ES-I3 (cell line): ENCODE measurements around the gene TTYH3.

Source experiments
- H3K36me3 ChIP-seq: 2 replicates; pipeline ENCODE4 v1.6.1; 2013; ENCODE audit warnings: mild to moderate bottlenecking, low read length, control low read depth, moderate library complexity; ENCODE audit not compliant: insufficient read depth
- H3K4me1 ChIP-seq: 2 replicates; pipeline ENCODE4 v1.6.1; 2013; ENCODE audit warnings: mild to moderate bottlenecking, control low read depth, low read length; ENCODE audit not compliant: insufficient read depth
- H3K9ac ChIP-seq: 2 replicates; pipeline ENCODE4 v1.6.1; 2013; ENCODE audit warnings: low read depth, mild to moderate bottlenecking, low read length, moderate library complexity
- H3K9me3 ChIP-seq: 2 replicates; pipeline ENCODE4 v1.6.1; 2013; ENCODE audit warnings: mild to moderate bottlenecking, low read length, moderate library complexity; ENCODE audit not compliant: control insufficient read depth, insufficient read depth

Gene TTYH3

DNA sequence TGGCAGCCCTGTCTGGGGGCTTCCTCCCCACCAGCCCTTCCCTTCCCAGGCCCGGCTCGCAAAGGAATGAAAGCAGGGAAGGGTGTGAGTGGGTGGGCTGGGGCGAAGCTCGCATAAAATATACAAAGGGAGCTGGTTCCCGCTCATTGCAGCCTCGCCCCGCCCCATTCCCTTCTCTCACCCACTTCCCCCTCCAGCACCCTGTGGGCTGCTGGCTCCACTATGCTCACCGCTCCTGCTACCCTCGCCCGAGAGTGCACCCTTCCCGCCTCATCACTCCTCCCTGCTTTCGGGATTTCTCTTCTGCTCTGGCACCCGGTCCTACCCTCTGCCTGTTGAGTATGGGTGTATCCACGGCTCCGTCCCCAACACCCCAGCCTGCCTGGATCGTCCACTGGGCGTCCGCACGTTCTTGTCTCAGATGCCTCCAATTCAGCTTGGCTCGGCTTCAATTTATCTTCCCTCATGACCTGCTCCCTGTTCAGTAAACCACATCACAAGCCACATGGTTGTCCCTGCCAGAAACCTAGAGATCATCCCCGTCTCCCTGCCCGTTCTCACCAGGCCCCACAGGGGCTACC lies 14.4 kb upstream of the TTYH3 start:
- Histone ChIP-seq H3K9ac (no peak overlapping the region), H3K4me1 (peaks cover 18% of the 10 kb centered on the region; the same call in 1 of the 2 replicates), H3K36me3 (no peaks in the 10 kb centered on the region), H3K9me3 (no peaks in the 10 kb centered on the region)

- no peaks in the 10 kb centered on the region for H3K9me3 ChIP-seq
- no peak overlapping the region for H3K9ac ChIP-seq
- peaks cover 17% of the 10 kb centered on the region; the same call in 1 of the 2 replicates for H3K4me1 ChIP-seq
- no peaks in the 10 kb centered on the region for H3K36me3 ChIP-seq
Measured at GRCh38 chr7:2619116-2619515, 12.7 kb upstream of the TTYH3 start.

GRCh38 chr7:2621061-2621828 lies 10.5 kb upstream of the TTYH3 start:
- no peak overlapping the region for H3K9ac ChIP-seq
- no peaks in the 10 kb centered on the region for H3K9me3 ChIP-seq
- peaks cover 22% of the 10 kb centered on the region; the same call in 1 of the 2 replicates for H3K4me1 ChIP-seq
- no peaks in the 10 kb centered on the region for H3K36me3 ChIP-seq

DNA sequence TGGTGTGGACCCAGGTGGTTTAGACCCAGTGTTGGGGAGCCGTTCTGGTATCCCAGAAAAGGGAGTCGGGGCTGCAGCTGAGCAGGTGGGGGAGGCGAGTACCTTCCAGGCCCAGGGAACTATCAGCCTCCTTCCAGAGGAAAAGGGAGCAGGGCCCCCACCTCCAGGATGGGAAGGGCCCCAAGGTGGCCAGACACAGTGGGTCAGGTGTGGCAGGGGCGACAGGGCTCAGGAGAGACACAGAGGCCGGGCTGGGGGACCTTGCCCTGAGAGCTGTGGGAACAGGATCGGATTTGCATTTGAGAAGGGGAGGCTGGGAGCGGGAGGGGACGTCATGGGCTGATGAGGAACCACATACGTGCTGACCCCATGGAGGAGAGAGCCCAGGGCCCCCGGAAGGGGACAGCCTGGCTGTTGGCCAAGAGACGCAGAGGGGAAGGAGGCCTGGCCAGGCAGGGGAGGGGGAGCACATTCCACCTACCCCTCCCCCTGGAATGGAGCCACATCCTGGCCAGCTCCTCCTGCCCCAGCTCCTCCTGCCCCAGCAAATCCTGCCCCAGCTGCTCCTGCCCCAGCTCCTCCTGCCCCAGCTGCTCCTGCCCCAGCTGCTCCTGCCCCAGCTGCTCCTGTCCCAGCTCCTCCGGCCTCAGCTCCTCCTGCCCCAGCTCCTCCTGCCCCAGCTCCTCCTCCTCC lies 9.7 kb upstream of the TTYH3 start:
- H3K9me3 ChIP-seq = no peaks in the 10 kb centered on the region
- H3K9ac ChIP-seq = no peak overlapping the region
- H3K4me1 ChIP-seq = peaks cover 22% of the 10 kb centered on the region; the same call in 1 of the 2 replicates
- H3K36me3 ChIP-seq = no peaks in the 10 kb centered on the region

DNA sequence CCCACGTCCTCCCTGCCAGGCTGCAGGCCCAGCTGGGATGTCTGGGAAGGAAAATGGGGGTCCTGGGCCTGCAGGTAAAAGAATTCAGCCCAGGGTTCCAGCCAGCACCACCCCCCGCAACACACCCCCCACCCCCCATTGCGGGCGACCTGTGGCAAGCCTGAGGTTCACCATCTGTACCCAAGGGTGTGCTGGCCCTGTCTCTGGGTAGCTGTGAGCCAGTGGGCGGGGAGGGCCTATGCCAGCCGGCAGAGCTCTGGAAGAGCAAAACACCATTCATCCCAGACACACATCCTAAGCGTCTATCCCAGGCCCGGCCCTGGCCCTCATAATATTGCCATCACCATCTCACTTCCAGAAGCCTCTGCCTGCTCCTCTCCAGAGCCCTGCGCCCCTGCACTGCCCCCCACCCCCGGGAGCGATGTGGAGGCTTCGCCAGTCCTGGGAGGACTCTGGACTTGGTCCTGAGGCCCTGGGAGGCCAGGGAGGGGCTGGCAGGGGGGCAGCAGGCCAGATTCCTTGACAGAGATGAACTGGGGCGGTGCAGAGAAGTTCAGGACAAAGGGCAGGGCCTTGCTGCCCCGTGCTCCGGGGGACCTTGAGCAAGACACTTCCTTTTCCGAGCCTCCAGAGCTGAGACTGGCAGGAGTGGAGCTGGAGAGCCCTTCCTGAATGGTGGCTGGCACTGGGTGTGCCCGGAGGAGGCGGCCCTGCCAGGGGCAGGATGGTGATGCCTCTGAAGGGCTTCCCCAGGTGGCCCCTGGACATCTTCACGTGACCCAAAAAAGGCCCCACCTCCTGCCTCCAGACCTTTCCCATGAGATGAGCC lies 8.7 kb upstream of the TTYH3 start:
- H3K36me3 ChIP-seq = no peaks in the 10 kb centered on the region
- H3K4me1 ChIP-seq = peaks cover 19% of the 10 kb centered on the region; the same call in 1 of the 2 replicates
- H3K9ac ChIP-seq = no peak overlapping the region
- no peaks in the 10 kb centered on the region for H3K9me3 ChIP-seq

DNA sequence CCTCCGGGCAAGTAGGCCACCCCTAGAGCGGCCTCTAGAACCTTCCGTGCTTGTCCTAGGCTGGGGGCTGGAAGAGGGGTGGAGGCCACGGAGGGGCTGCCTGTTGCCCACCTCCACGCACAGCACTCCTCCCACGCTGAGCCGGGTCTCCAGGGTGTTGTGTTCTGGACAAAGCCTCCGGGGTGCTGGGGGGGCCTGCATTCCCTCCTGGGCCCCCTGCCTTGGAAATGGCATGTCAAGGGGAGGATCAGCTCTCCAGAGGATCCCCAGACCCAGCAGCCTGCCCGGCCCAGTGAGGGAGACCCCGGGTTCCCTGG lies 8.1 kb upstream of the TTYH3 start:
- no peak overlapping the region for H3K9ac ChIP-seq
- H3K9me3 ChIP-seq = no peaks in the 10 kb centered on the region
- H3K4me1 ChIP-seq = peaks cover 19% of the 10 kb centered on the region; the same call in 1 of the 2 replicates
- H3K36me3 ChIP-seq = no peaks in the 10 kb centered on the region

GRCh38 chr7:2624293-2624886 lies 7.4 kb upstream of the TTYH3 start:
- no peak overlapping the region for H3K9ac ChIP-seq
- H3K9me3 ChIP-seq = no peaks in the 10 kb centered on the region
- H3K4me1 ChIP-seq = peaks cover 19% of the 10 kb centered on the region; the same call in 1 of the 2 replicates
- no peaks in the 10 kb centered on the region for H3K36me3 ChIP-seq

DNA sequence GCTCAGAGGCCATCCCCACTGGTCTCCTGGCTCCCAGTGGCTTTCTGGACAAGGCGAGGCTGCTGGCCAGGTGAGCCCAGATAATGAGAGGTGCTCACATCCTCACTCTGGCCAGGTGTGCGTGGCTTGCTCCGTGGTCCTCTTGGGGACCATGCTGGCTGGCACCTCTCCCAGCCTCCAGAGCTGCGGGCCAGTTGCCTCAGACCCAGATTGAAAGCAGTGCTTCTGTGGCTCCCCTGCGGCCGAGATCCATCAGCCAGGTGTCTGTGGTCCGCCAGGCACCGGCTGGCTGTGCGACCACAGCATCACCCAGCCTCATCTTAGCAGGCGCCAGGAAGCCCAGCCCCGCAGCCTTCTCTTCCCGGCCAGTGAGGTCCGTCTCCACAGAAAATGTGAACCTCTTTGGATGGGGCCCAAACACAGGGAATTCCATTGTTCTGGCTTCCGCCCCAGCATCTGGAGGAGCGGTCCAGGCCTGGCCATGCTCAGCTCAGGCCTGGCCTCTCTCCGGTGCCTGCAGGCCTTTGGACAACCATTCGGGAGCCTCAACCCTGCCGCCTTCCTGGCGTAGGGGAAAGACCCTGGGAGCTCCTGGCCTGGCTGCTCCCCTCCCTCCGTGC lies 5.2 kb upstream of the TTYH3 start:
- no peaks in the 10 kb centered on the region for H3K9me3 ChIP-seq
- H3K4me1 ChIP-seq = peaks cover 11% of the 10 kb centered on the region; the same call in 1 of the 2 replicates
- no peak overlapping the region for H3K9ac ChIP-seq
- H3K36me3 ChIP-seq = no peaks in the 10 kb centered on the region

- Histone ChIP-seq H3K36me3 (no peaks in the 10 kb centered on the region), H3K9ac (no peak overlapping the region), H3K4me1 (peaks cover 8% of the 10 kb centered on the region; the same call in 1 of the 2 replicates), H3K9me3 (no peaks in the 10 kb centered on the region)
Measured at GRCh38 chr7:2627258-2628129, 4.3 kb upstream of the TTYH3 start.

GRCh38 chr7:2628130-2628482 lies 3.7 kb upstream of the TTYH3 start:
- H3K36me3 ChIP-seq = no peaks in the 10 kb centered on the region
- peaks cover 8% of the 10 kb centered on the region; the same call in 1 of the 2 replicates for H3K4me1 ChIP-seq
- no peak overlapping the region for H3K9ac ChIP-seq
- H3K9me3 ChIP-seq = no peaks in the 10 kb centered on the region

GRCh38 chr7:2628891-2629290 lies 2.9 kb upstream of the TTYH3 start:
- H3K4me1 ChIP-seq = peaks cover 7% of the 10 kb centered on the region; the same call in 1 of the 2 replicates
- no peaks in the 10 kb centered on the region for H3K9me3 ChIP-seq
- no peaks in the 10 kb centered on the region for H3K36me3 ChIP-seq
- no peak overlapping the region for H3K9ac ChIP-seq

DNA sequence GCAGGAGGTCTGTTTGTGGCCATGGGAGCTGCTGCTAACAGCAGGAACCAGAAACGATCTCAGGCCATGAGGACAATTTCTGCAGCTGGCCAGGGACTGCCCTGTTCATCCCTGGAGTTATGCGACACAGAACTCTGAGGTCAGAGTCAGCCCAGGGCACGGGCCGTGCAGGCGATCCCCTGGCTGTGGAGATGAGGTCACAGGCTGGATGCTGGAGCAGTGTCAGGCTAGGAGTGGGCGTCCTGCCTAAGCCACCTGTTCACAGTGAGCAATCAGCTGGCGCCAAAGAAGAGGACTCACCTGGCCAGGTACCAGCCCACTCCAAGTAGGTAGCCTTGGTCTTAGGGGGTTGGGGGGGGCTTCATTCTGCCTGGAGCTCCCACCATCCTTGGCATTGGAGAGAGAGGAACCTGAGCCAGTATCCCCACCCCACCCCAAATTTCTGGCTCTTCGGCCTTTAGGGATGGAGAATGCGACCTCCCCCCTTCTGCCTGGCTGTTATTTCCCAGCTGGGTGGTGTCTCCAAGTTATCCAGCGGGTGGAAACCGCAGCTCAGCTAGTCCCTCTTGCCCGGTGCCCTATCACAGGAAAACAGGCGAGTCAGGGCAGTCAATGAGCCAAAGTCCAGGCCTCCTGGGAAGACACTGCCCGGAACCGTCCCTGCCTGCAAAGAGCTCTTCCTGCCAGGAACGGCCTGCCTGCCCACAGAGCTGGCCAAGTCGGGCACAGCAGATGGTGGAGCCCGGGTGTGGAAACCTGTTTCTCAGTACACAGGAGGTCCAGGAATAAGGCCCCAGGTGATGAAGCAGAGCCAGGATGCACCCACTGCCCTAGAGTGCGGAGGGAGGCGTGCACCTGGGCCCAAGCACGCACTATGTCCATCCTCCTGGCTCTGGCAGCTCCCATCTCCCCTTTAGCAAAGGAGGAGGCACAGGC lies 1.8 kb upstream of the TTYH3 start:
- Histone ChIP-seq H3K4me1 (no peaks in the 10 kb centered on the region; the same call in 1 of the 2 replicates), H3K36me3 (peaks cover 3% of the 10 kb centered on the region; the same call in 1 of the 2 replicates), H3K9me3 (no peaks in the 10 kb centered on the region), H3K9ac (no peak overlapping the region; the same call in 1 of the 2 replicates)
